Liver (tissue), 2 donors: ENCODE data around the gene ERC2.
"Not testable (repeated sequence)": the region's sequence is repeated elsewhere in the genome, so short reads cannot be mapped to it uniquely, and the experiment has no call there.

Source experiments
- CTCF ChIP-seq: fragments of 150-350 bp; IDR thresholded peaks from 2 replicates; pipeline ENCODE4 v1.5.1; 2017; ENCODE audit warnings: improper control_type of control experiment, low read depth, low read length; ENCODE audit not compliant: missing input control
- REST ChIP-seq: IDR thresholded peaks from 2 replicates; pipeline ENCODE4 v1.6.1; 2016; ENCODE audit warnings: antibody characterized with exemption, mild to moderate bottlenecking
- YY1 ChIP-seq: IDR thresholded peaks from 2 replicates; pipeline ENCODE4 v1.6.1; 2016; ENCODE audit warnings: antibody characterized with exemption, mild to moderate bottlenecking
- donor health status: healthy.

GRCh38 chr3:55831876-55832275, 636.4 kb downstream of the ERC2 start:
- not testable (repeated sequence) for TF ChIP-seq CTCF, REST, YY1
